Middle frontal gyrus (tissue), 1 donor: ENCODE data around the gene KLHL10.
A peak's percentile ranks its signal among the peaks of the same experiment; 100 is the strongest.
"Not testable (repeated sequence)": the region's sequence is repeated elsewhere in the genome, so short reads cannot be mapped to it uniquely, and the experiment has no call there.

Source experiments
- DNase-seq: peaks from one replicate; pipeline ENCODE4 v3.0.0-alpha.2; 2015; ENCODE audit warnings: low spot score; ENCODE audit errors: extremely low spot score

KLHL10 gene

GRCh38 chr17:41849251-41849990 lies 11.8 kb downstream of the KLHL10 start:
- no peak for DNase-seq

- not testable (repeated sequence) for DNase-seq
Observed at GRCh38 chr17:41851382-41851781, 13.8 kb downstream of the KLHL10 start.

- DNase-seq: no peak
Observed at GRCh38 chr17:41860254-41860931, 22.8 kb downstream of the KLHL10 start.

- no peak for DNase-seq
Observed at GRCh38 chr17:41863074-41863848, 25.6 kb downstream of the KLHL10 start.

GRCh38 chr17:41864498-41864835 lies 26.8 kb downstream of the KLHL10 start:
- no peak for DNase-seq

GRCh38 chr17:41864836-41865595 lies 27.4 kb downstream of the KLHL10 start, which contains the start of gene KLHL11:
Gene KLHL11 (minus strand): TSS chr17:41865423. CDS start chr17:41865370, 53 bp downstream.
- peak; percentile 87 for DNase-seq

GRCh38 chr17:41865596-41865893 lies 27.9 kb downstream of the KLHL10 start:
- no peak for DNase-seq

- no peak for DNase-seq
Observed at GRCh38 chr17:41868568-41868967, 30.9 kb downstream of the KLHL10 start.

GRCh38 chr17:41869426-41869825 lies 31.8 kb downstream of the KLHL10 start:
- DNase-seq: no peak

- no peak for DNase-seq
Observed at GRCh38 chr17:41870097-41870496, 32.5 kb downstream of the KLHL10 start.

GRCh38 chr17:41870627-41871026 lies 33.0 kb downstream of the KLHL10 start:
- no peak for DNase-seq

- DNase-seq: no peak
Observed at GRCh38 chr17:41871789-41872188, 34.2 kb downstream of the KLHL10 start.

- DNase-seq: no peak
Observed at GRCh38 chr17:41873559-41874292, 36.1 kb downstream of the KLHL10 start.

- DNase-seq: not testable (repeated sequence)
Observed at GRCh38 chr17:41874293-41874670, 36.7 kb downstream of the KLHL10 start.

GRCh38 chr17:41880130-41880529 lies 42.5 kb downstream of the KLHL10 start:
- DNase-seq: no peak

GRCh38 chr17:41882756-41883155 lies 45.1 kb downstream of the KLHL10 start:
- DNase-seq: no peak

- DNase-seq: no peak
Observed at GRCh38 chr17:41885733-41886132, 48.1 kb downstream of the KLHL10 start.

GRCh38 chr17:41888332-41888965 lies 50.8 kb downstream of the KLHL10 start:
- DNase-seq: no peak

GRCh38 chr17:41891135-41892020 lies 53.8 kb downstream of the KLHL10 start:
- DNase-seq: no peak

GRCh38 chr17:41892021-41892376 lies 54.4 kb downstream of the KLHL10 start:
- DNase-seq: no peak
